OCI-LY1 (cell line): Measurements from ENCODE around the gene SLAMF1.

Experiments
- H2AFZ ChIP-seq: fragments of 200-600 bp; sonication (generic), shearing (Covaris generic); 2 replicates; pipeline ENCODE4 v1.6.0; 2014; ENCODE audit warnings: antibody characterized with exemption, mild to moderate bottlenecking, low read length
- H3F3A ChIP-seq: fragments of 200-600 bp; sonication (generic), shearing (Covaris generic); 2 replicates; pipeline ENCODE4 v1.6.0; 2014; ENCODE audit warnings: mild to moderate bottlenecking, antibody characterized with exemption, low read length, moderate library complexity; ENCODE audit not compliant: insufficient read depth
- H3K27ac ChIP-seq: fragments of 200-600 bp; sonication (generic); 2 replicates; pipeline ENCODE4 v1.5.1; 2014; ENCODE audit warnings: low read length, mixed run types, mild to moderate bottlenecking, low read depth; ENCODE audit not compliant: poor library complexity, severe bottlenecking
- H3K27me3 ChIP-seq: fragments of 200-600 bp; sonication (generic); 2 replicates; pipeline ENCODE4 v1.6.0; 2014; ENCODE audit warnings: antibody characterized with exemption, mild to moderate bottlenecking, low read length, moderate library complexity; ENCODE audit not compliant: insufficient read depth
- H3K36me3 ChIP-seq: fragments of 200-600 bp; sonication (generic); 2 replicates; pipeline ENCODE4 v1.6.1; 2014; ENCODE audit warnings: mild to moderate bottlenecking, antibody characterized with exemption, low read length, moderate library complexity, mixed read lengths; ENCODE audit not compliant: insufficient read depth
- H3K4me1 ChIP-seq: fragments of 200-600 bp; sonication (generic); 2 replicates; pipeline ENCODE4 v1.5.1; 2014; ENCODE audit warnings: mild to moderate bottlenecking, low read length, moderate library complexity; ENCODE audit not compliant: insufficient read depth, severe bottlenecking
- H3K4me2 ChIP-seq: fragments of 200-600 bp; sonication (generic), shearing (Covaris generic); 2 replicates; pipeline ENCODE4 v1.6.1; 2014; ENCODE audit warnings: low read length
- H3K4me3 ChIP-seq: fragments of 200-600 bp; sonication (generic); 2 replicates; pipeline ENCODE4 v1.5.1; 2014; ENCODE audit warnings: low read length, low read depth, mild to moderate bottlenecking, mixed read lengths; ENCODE audit not compliant: poor library complexity, severe bottlenecking
- H3K79me2 ChIP-seq: fragments of 200-600 bp; shearing (Covaris generic); 2 replicates; pipeline ENCODE4 v1.6.1; 2016; ENCODE audit warnings: mixed run types, low read length, mixed read lengths; ENCODE audit not compliant: insufficient read depth
- H3K9ac ChIP-seq: fragments of 200-600 bp; sonication (generic), shearing (Covaris generic); 2 replicates; pipeline ENCODE4 v1.6.1; 2014; ENCODE audit warnings: mild to moderate bottlenecking, low read length, mixed read lengths
- H3K9me2 ChIP-seq: fragments of 200-600 bp; sonication (generic), shearing (Covaris generic); 2 replicates; pipeline ENCODE4 v1.6.1; 2014; ENCODE audit warnings: low read depth, mild to moderate bottlenecking, low read length, mixed read lengths
- H3K9me3 ChIP-seq: fragments of 200-600 bp; shearing (Covaris generic); 2 replicates; pipeline ENCODE4 v1.6.1; 2014; ENCODE audit warnings: low read length, mixed read lengths
- H4K20me1 ChIP-seq: fragments of 200-600 bp; sonication (generic), shearing (Covaris generic); 2 replicates; pipeline ENCODE4 v1.6.0; 2016; ENCODE audit warnings: mild to moderate bottlenecking, low read length; ENCODE audit not compliant: insufficient read depth
- EZH2 ChIP-seq: fragments of 200-600 bp; sonication (generic), shearing (Covaris generic); IDR thresholded peaks from 2 replicates; pipeline ENCODE4 v1.8.0; 2017; ENCODE audit warnings: borderline replicate concordance, mixed run types, mild to moderate bottlenecking, antibody characterized with exemption, low read length, moderate library complexity, mixed read lengths
- TF ChIP-seq, protein P1 (sequence below): fragments of 200-600 bp; sonication (generic), shearing (Covaris generic); IDR thresholded peaks from 2 replicates; pipeline ENCODE4 v1.5.1; 2017; ENCODE audit warnings: mild to moderate bottlenecking, antibody characterized with exemption, low read length, moderate library complexity, mixed read lengths

Gene SLAMF1

DNA sequence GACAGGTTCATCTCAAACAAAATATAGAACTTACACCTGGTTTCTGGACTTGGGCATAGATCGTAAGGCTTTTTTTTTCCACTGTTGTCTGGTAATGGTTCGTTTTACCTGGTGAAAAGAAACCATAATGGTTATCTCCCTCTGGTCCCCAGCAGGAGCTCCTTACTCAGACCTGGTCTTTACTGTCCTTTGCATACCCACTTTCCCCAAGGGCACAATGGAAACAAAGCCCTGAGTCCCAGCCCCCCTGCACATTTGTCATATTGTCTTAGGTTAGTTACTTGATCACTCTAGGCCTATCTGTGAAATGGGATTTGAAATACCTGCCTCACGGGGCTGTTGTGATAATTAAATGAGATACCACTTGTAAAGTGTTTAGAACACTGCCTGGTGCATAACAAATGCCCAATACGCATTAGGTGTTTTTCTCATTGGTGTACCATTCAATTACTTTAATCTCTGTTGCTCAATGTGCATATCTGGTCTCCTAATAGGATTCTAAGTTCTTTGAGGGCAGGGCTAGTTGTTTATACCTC, 27.0 kb downstream of the SLAMF1 start:
- H3K9me3 ChIP-seq: no peaks in the 10 kb centered on the region
- no peaks in the 10 kb centered on the region for H3K36me3 ChIP-seq
- H3K4me1 ChIP-seq: peaks cover 52% of the 10 kb centered on the region
- no peak overlapping the region for H3K4me3 ChIP-seq
- no peaks in the 10 kb centered on the region for H4K20me1 ChIP-seq
- H3K9ac ChIP-seq: no peak overlapping the region
- no peak overlapping the region for H3K4me2 ChIP-seq
- H3F3A ChIP-seq: peaks cover 8% of the 10 kb centered on the region; the same call in 1 of the 2 replicates
- no peaks in the 10 kb centered on the region for H3K27me3 ChIP-seq
- H3K79me2 ChIP-seq: no peaks in the 10 kb centered on the region
- peak overlapping the region; percentile 20 for H3K27ac ChIP-seq
- no peak overlapping the region for H2AFZ ChIP-seq
- no peaks in the 10 kb centered on the region for H3K9me2 ChIP-seq
- TF ChIP-seq, protein P1, sequence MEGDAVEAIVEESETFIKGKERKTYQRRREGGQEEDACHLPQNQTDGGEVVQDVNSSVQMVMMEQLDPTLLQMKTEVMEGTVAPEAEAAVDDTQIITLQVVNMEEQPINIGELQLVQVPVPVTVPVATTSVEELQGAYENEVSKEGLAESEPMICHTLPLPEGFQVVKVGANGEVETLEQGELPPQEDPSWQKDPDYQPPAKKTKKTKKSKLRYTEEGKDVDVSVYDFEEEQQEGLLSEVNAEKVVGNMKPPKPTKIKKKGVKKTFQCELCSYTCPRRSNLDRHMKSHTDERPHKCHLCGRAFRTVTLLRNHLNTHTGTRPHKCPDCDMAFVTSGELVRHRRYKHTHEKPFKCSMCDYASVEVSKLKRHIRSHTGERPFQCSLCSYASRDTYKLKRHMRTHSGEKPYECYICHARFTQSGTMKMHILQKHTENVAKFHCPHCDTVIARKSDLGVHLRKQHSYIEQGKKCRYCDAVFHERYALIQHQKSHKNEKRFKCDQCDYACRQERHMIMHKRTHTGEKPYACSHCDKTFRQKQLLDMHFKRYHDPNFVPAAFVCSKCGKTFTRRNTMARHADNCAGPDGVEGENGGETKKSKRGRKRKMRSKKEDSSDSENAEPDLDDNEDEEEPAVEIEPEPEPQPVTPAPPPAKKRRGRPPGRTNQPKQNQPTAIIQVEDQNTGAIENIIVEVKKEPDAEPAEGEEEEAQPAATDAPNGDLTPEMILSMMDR: no peak
- TF ChIP-seq EZH2: no peak

DNA sequence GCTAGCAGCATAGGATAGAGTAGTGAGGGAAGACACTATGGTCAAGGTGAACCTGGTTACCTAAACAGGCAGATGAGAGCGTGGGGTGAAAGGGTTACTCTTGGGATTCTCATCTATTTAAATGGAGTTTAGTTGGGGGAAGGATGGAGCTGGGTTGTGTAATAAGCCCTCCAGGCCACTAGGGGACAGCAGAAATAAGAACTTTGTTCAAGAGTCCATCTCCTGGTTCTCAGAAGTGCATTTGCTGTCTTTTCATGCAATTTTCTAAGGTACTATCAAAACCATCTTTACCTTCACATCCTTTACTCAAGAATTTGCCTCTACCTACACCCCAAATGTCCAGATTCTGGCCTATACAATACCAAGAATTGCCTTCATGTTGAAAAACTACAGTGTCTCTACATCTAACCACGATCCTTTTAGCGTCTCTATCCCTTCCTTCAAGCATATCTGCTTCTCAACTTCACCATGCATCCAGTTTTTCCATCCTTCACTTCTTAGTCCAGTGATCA, 28.0 kb downstream of the SLAMF1 start:
- no peak overlapping the region for H3K4me2 ChIP-seq
- H2AFZ ChIP-seq: no peak overlapping the region
- H3K27me3 ChIP-seq: no peaks in the 10 kb centered on the region
- H3K36me3 ChIP-seq: no peaks in the 10 kb centered on the region
- no peak overlapping the region for H3K27ac ChIP-seq
- H3F3A ChIP-seq: peaks cover 8% of the 10 kb centered on the region; the same call in 1 of the 2 replicates
- no peaks in the 10 kb centered on the region for H3K9me3 ChIP-seq
- no peak overlapping the region for H3K9ac ChIP-seq
- H3K9me2 ChIP-seq: no peaks in the 10 kb centered on the region
- peaks cover 42% of the 10 kb centered on the region for H3K4me1 ChIP-seq
- no peak overlapping the region for H3K4me3 ChIP-seq
- TF ChIP-seq, protein P1: peak; percentile 70
- TF ChIP-seq EZH2: no peak
- H4K20me1 ChIP-seq: no peaks in the 10 kb centered on the region
- H3K79me2 ChIP-seq: no peaks in the 10 kb centered on the region

DNA sequence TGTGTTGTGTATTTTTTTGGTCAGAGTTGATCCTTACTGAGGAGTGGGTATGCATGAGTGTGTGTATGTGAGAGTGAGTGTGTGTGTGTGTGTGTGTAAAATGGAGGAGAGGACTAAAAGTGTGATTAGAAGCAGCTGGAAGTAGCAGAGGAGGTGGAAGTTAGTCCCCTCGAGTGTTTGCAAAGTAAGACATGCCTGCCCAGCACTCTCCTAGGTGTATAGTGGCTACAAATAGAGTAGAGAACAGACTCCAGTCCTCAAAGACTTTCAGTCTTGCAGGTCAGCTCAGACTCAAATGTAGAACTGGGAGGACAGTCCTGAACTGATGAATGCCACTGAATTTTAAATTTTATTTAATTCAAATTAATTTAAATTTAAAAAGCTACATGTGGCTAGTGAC, 28.5 kb downstream of the SLAMF1 start:
- Histone ChIP-seq H3K4me3 (no peak overlapping the region), H3K9me3 (no peaks in the 10 kb centered on the region), H3K27me3 (no peaks in the 10 kb centered on the region), H3K27ac (no peak overlapping the region), H3K9me2 (no peaks in the 10 kb centered on the region), H2AFZ (no peak overlapping the region), H3K4me2 (no peak overlapping the region), H3F3A (peaks cover 8% of the 10 kb centered on the region; the same call in 1 of the 2 replicates), H3K36me3 (no peaks in the 10 kb centered on the region), H3K79me2 (no peaks in the 10 kb centered on the region), H3K4me1 (peaks cover 37% of the 10 kb centered on the region), H4K20me1 (no peaks in the 10 kb centered on the region), H3K9ac (no peak overlapping the region)
- no peak for TF ChIP-seq EZH2
- TF ChIP-seq, protein P1: no peak
